ENCODE results near the gene STARD13. TPM values are rescaled to one million over a fixed set of nuclear protein-coding genes. Genes with fewer than 3 reads are reported as not detected.

Gene STARD13
- polyA plus RNA-seq, 3 donors from 2014 or later, result not detected

- Mint-ChIP-seq H3K4me3 (no peak overlapping the region), H3K4me1 (peaks cover 5 to 18% of the 10 kb centered on the region in 2 donors), H3K27me3 (ENCODE audit: low read depth in 3 of 3) (peaks cover 0 to 6% (median 2%) of the 10 kb centered on the region in 3 donors), H3K9me3 (no peaks in the 10 kb centered on the region), H3K27ac (no peak overlapping the region), H3K36me3 (no peaks in the 10 kb centered on the region)
- DNase-seq, result no peak
Observed at GRCh38 chr13:33207615-33207961, 78.0 kb downstream of the STARD13 start.

GRCh38 chr13:33206945-33207614 lies 78.5 kb downstream of the STARD13 start:
- DNase-seq, result no peak
- no peaks in the 10 kb centered on the region for H3K9me3 Mint-ChIP-seq
- peaks cover 5 to 18% of the 10 kb centered on the region in 2 donors for H3K4me1 Mint-ChIP-seq
- H3K36me3 Mint-ChIP-seq, result no peaks in the 10 kb centered on the region
- H3K27ac Mint-ChIP-seq, result no peak overlapping the region
- peaks cover 2 to 9% (median 3%) of the 10 kb centered on the region in 3 donors for H3K27me3 Mint-ChIP-seq (ENCODE audit: low read depth in 3 of 3)
- no peak overlapping the region for H3K4me3 Mint-ChIP-seq

- H3K9me3 Mint-ChIP-seq, result no peaks in the 10 kb centered on the region
- no peaks in the 10 kb centered on the region for H3K36me3 Mint-ChIP-seq
- peaks cover 5 to 18% of the 10 kb centered on the region in 2 donors for H3K4me1 Mint-ChIP-seq
- no peak overlapping the region for H3K27ac Mint-ChIP-seq
- H3K27me3 Mint-ChIP-seq (ENCODE audit: low read depth in 3 of 3), result peaks cover 2 to 10% (median 3%) of the 10 kb centered on the region in 3 donors
- DNase-seq, result no peak
- H3K4me3 Mint-ChIP-seq, result no peak overlapping the region
Observed at GRCh38 chr13:33206425-33206824, 79.1 kb downstream of the STARD13 start.

- H3K27me3 Mint-ChIP-seq (ENCODE audit: low read depth in 3 of 3), result peaks cover 2 to 10% (median 3%) of the 10 kb centered on the region in 3 donors
- H3K4me3 Mint-ChIP-seq, result peak overlapping the region in 1 of 5 donors; percentile 28
- H3K27ac Mint-ChIP-seq, result no peak overlapping the region
Observed at GRCh38 chr13:33205804-33206221, 79.7 kb downstream of the STARD13 start.

GRCh38 chr13:33205224-33205623 lies 80.3 kb downstream of the STARD13 start:
- Mint-ChIP-seq H3K4me3 (no peak overlapping the region), H3K36me3 (no peaks in the 10 kb centered on the region), H3K27me3 (ENCODE audit: low read depth in 3 of 3) (peaks cover 2 to 10% (median 3%) of the 10 kb centered on the region in 3 donors), H3K27ac (no peak overlapping the region), H3K4me1 (peaks cover 5 to 18% of the 10 kb centered on the region in 2 donors), H3K9me3 (no peaks in the 10 kb centered on the region)
- DNase-seq, result no peak

More at GRCh38 chr13:33205804-33206221, 79.7 kb downstream of the STARD13 start:
- DNase-seq, result no peak
- Mint-ChIP-seq H3K9me3 (no peaks in the 10 kb centered on the region), H3K4me1 (peaks cover 5 to 18% of the 10 kb centered on the region in 2 donors), H3K36me3 (no peaks in the 10 kb centered on the region)

- Mint-ChIP-seq H3K4me1 (peaks cover 5 to 18% of the 10 kb centered on the region in 2 donors), H3K36me3 (no peaks in the 10 kb centered on the region), H3K27me3 (ENCODE audit: low read depth in 3 of 3) (peaks cover 2 to 9% (median 3%) of the 10 kb centered on the region in 3 donors), H3K9me3 (no peaks in the 10 kb centered on the region), H3K27ac (no peak overlapping the region), H3K4me3 (peak overlapping the region in 1 of 5 donors; percentile 9)
- no peak for DNase-seq
Observed at GRCh38 chr13:33204130-33204927, 81.2 kb downstream of the STARD13 start.

GRCh38 chr13:33202644-33203169 lies 82.8 kb downstream of the STARD13 start:
- Mint-ChIP-seq H3K4me1 (peaks cover 5 to 18% of the 10 kb centered on the region in 2 donors), H3K27ac (no peak overlapping the region), H3K27me3 (ENCODE audit: low read depth in 3 of 3) (peaks cover 0 to 6% (median 3%) of the 10 kb centered on the region in 3 donors), H3K4me3 (no peak overlapping the region), H3K36me3 (no peaks in the 10 kb centered on the region), H3K9me3 (no peaks in the 10 kb centered on the region)
- no peak for DNase-seq

- Mint-ChIP-seq H3K4me3 (no peak overlapping the region), H3K9me3 (no peaks in the 10 kb centered on the region), H3K36me3 (no peaks in the 10 kb centered on the region), H3K27ac (no peak overlapping the region), H3K27me3 (ENCODE audit: low read depth in 3 of 3) (peaks cover 0 to 6% (median 3%) of the 10 kb centered on the region in 3 donors), H3K4me1 (peaks cover 5 to 18% of the 10 kb centered on the region in 2 donors)
- DNase-seq, result no peak
Observed at GRCh38 chr13:33201659-33202058, 83.9 kb downstream of the STARD13 start.

GRCh38 chr13:33199289-33199850 lies 86.2 kb downstream of the STARD13 start:
- no peak for DNase-seq
- no peak overlapping the region for H3K4me3 Mint-ChIP-seq
- no peaks in the 10 kb centered on the region for H3K36me3 Mint-ChIP-seq
- H3K9me3 Mint-ChIP-seq, result no peaks in the 10 kb centered on the region
- peaks cover 0 to 6% (median 3%) of the 10 kb centered on the region in 3 donors for H3K27me3 Mint-ChIP-seq (ENCODE audit: low read depth in 3 of 3)
- H3K27ac Mint-ChIP-seq, result no peak overlapping the region
- H3K4me1 Mint-ChIP-seq, result peaks cover 2 to 8% of the 10 kb centered on the region in 2 donors

GRCh38 chr13:33197541-33197971 lies 88.0 kb downstream of the STARD13 start:
- no peak overlapping the region for H3K27ac Mint-ChIP-seq
- H3K27me3 Mint-ChIP-seq (ENCODE audit: low read depth in 3 of 3), result peaks cover 0 to 4% (median 3%) of the 10 kb centered on the region in 3 donors
- H3K4me3 Mint-ChIP-seq, result no peak overlapping the region
- DNase-seq, result no peak
- H3K36me3 Mint-ChIP-seq, result no peaks in the 10 kb centered on the region
- no peaks in the 10 kb centered on the region for H3K4me1 Mint-ChIP-seq
- H3K9me3 Mint-ChIP-seq, result no peaks in the 10 kb centered on the region

GRCh38 chr13:33196767-33197166 lies 88.8 kb downstream of the STARD13 start:
- DNase-seq, result no peak
- peaks cover 0 to 1% (median 0%) of the 10 kb centered on the region in 3 donors for H3K27me3 Mint-ChIP-seq (ENCODE audit: low read depth in 3 of 3)
- no peaks in the 10 kb centered on the region for H3K9me3 Mint-ChIP-seq
- no peaks in the 10 kb centered on the region for H3K4me1 Mint-ChIP-seq
- H3K27ac Mint-ChIP-seq, result no peak overlapping the region
- no peaks in the 10 kb centered on the region for H3K36me3 Mint-ChIP-seq
- no peak overlapping the region for H3K4me3 Mint-ChIP-seq

GRCh38 chr13:33195693-33196464 lies 89.7 kb downstream of the STARD13 start:
- Mint-ChIP-seq H3K4me1 (no peaks in the 10 kb centered on the region), H3K27ac (no peak overlapping the region), H3K27me3 (ENCODE audit: low read depth in 3 of 3) (peaks cover 0 to 1% (median 0%) of the 10 kb centered on the region in 3 donors), H3K9me3 (no peaks in the 10 kb centered on the region), H3K4me3 (no peak overlapping the region), H3K36me3 (no peaks in the 10 kb centered on the region)
- DNase-seq, result no peak

Measured in immature natural killer cell (primary cell).